Liver (tissue), 3 donors: ENCODE measurements around the gene MAGEA3.
"Not testable (repeated sequence)": the region's sequence is repeated elsewhere in the genome, so short reads cannot be mapped to it uniquely, and the experiment has no call there.

Source experiments
- ATF3 ChIP-seq: IDR thresholded peaks from 2 replicates; pipeline ENCODE4 v1.6.1; 2016; ENCODE audit warnings: antibody characterized with exemption
- CTCF ChIP-seq: fragments of 150-350 bp; IDR thresholded peaks from 2 replicates; pipeline ENCODE4 v1.5.1; 2017; ENCODE audit warnings: improper control_type of control experiment, low read depth, low read length; ENCODE audit not compliant: missing input control
- EGR1 ChIP-seq, 2 donors: IDR thresholded peaks; 2 replicates each; pipeline ENCODE4 v1.6.1; 2016 to 2018; ENCODE audit warnings: antibody characterized with exemption in 2 of 2, low read depth in 2 of 2
- FOXA1 ChIP-seq: IDR thresholded peaks from 2 replicates; pipeline ENCODE4 v1.6.1; 2016; ENCODE audit warnings: antibody characterized with exemption
- GABPA ChIP-seq, 2 donors: IDR thresholded peaks in 1 of 2; conservative IDR thresholded peaks in 1 of 2; 2 replicates each; pipeline ENCODE4 v1.6.1; 2016; ENCODE audit warnings: antibody characterized with exemption in 2 of 2, mild to moderate bottlenecking in 1 of 2, moderate library complexity in 1 of 2
- HNF4A ChIP-seq, 2 donors: conservative IDR thresholded peaks; 2 replicates each; pipeline ENCODE4 v1.6.1; 2016; ENCODE audit warnings: antibody characterized with exemption in 2 of 2, mild to moderate bottlenecking in 2 of 2
- JUND ChIP-seq, 2 donors: IDR thresholded peaks; 2 replicates each; pipeline ENCODE4 v1.6.1; 2016; ENCODE audit warnings: antibody characterized with exemption in 2 of 2
- MAX ChIP-seq: IDR thresholded peaks from 2 replicates; pipeline ENCODE4 v1.6.1; 2016; ENCODE audit warnings: antibody characterized with exemption
- RAD21 ChIP-seq, 2 donors: IDR thresholded peaks; 2 replicates each; pipeline ENCODE4 v1.6.1; 2016; ENCODE audit warnings: antibody characterized with exemption in 2 of 2, mild to moderate bottlenecking in 2 of 2
- REST ChIP-seq: IDR thresholded peaks from 2 replicates; pipeline ENCODE4 v1.6.1; 2016; ENCODE audit warnings: antibody characterized with exemption, mild to moderate bottlenecking
- TAF1 ChIP-seq: conservative IDR thresholded peaks from 2 replicates; pipeline ENCODE4 v1.6.1; 2016; ENCODE audit warnings: antibody characterized with exemption, mild to moderate bottlenecking
- YY1 ChIP-seq: IDR thresholded peaks from 2 replicates; pipeline ENCODE4 v1.6.1; 2016; ENCODE audit warnings: antibody characterized with exemption, mild to moderate bottlenecking
- TF ChIP-seq, protein P1 (sequence below): IDR thresholded peaks from 2 replicates; pipeline ENCODE4 v1.6.1; 2016; ENCODE audit warnings: antibody characterized with exemption
- donor health status: healthy.
- donor health status: healthy.

- not testable (repeated sequence) for TF ChIP-seq TAF1; CTCF; REST; GABPA (IDR thresholded peaks at IDR 0.05 in 1 of 2, conservative IDR thresholded peaks at IDR 0.05 in 1 of 2); ATF3; YY1; JUND (IDR thresholded peaks at IDR 0.05); HNF4A (conservative IDR thresholded peaks at IDR 0.05); EGR1 (IDR thresholded peaks at IDR 0.05; ENCODE audit: low read depth in 2 of 2); FOXA1; RAD21 (IDR thresholded peaks at IDR 0.05); MAX
- TF ChIP-seq, protein P1, sequence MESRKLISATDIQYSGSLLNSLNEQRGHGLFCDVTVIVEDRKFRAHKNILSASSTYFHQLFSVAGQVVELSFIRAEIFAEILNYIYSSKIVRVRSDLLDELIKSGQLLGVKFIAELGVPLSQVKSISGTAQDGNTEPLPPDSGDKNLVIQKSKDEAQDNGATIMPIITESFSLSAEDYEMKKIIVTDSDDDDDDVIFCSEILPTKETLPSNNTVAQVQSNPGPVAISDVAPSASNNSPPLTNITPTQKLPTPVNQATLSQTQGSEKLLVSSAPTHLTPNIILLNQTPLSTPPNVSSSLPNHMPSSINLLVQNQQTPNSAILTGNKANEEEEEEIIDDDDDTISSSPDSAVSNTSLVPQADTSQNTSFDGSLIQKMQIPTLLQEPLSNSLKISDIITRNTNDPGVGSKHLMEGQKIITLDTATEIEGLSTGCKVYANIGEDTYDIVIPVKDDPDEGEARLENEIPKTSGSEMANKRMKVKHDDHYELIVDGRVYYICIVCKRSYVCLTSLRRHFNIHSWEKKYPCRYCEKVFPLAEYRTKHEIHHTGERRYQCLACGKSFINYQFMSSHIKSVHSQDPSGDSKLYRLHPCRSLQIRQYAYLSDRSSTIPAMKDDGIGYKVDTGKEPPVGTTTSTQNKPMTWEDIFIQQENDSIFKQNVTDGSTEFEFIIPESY: not testable (repeated sequence)
These were observed 23.9 kb upstream of the MAGEA3 start for GRCh38 chrX:152674652-152675051.
